GM12878 (cell line): ENCODE results near the gene DDR1. TPM values are rescaled to one million over a fixed set of nuclear protein-coding genes. Genes with fewer than 3 reads are reported as not detected.
"Not testable (repeated sequence)": the region's sequence is repeated elsewhere in the genome, so short reads cannot be mapped to it uniquely, and the experiment has no call there.

Source experiments
- ATAC-seq: fragments of 200-7000 bp; cut with Tn5 transposase; 3 replicates; pipeline ENCODE4 v1.9.1; 2020; ENCODE audit warnings: mild to moderate bottlenecking, moderate library complexity
- BruUV-seq: library from RNA; stranded (reverse); fragments of 400-500 nt; replicated peaks from 2 replicates; lab custom pipeline; 2021; lab: Mats Ljungman, UMichigan
- CTCF ChIA-PET: fragments of 300-600 bp; sonication (Branson Sonifier 250); formaldehyde crosslinking; extraction: SDS; loops from one replicate; lab custom pipeline; 2021; ENCODE audit warnings: inconsistent platforms; lab: Yijun Ruan, JAX
- POLR2A ChIA-PET: fragments of 350-600 bp; formaldehyde crosslinking; extraction: SDS; loops from one replicate; lab custom pipeline; 2021; ENCODE audit warnings: inconsistent platforms; lab: Charles Lee
- RAD21 ChIA-PET: fragments of 300-600 bp; sonication (Branson Sonifier 250); formaldehyde crosslinking; loops from one replicate; lab custom pipeline; 2023; ENCODE audit warnings: antibody characterized with exemption; ENCODE audit not compliant: unreplicated experiment; lab: Charles Lee
- SMC1A ChIA-PET: fragments of 300-600 bp; sonication (Branson Sonifier 250); formaldehyde crosslinking; loops from one replicate; lab custom pipeline; 2023; ENCODE audit not compliant: unreplicated experiment, uncharacterized antibody; lab: Charles Lee
- DNase-seq: peaks from one replicate; pipeline ENCODE4 v3.0.0-alpha.2; 2011; ENCODE audit warnings: low read depth, low spot score
- FAIRE-seq: peaks from 3 replicates; lab custom pipeline; 2011; peaks lifted over from hg19 to GRCh38; lab: Jason Lieb, UNC
- H2AFZ ChIP-seq: 2 replicates; pipeline ENCODE4 v1.6.0; 2011; ENCODE audit warnings: low read depth, low read length, control low read depth; ENCODE audit not compliant: control insufficient read depth
- H3K27ac ChIP-seq: 2 replicates; pipeline ENCODE4 v1.5.1; 2011; ENCODE audit warnings: control low read depth; ENCODE audit not compliant: control insufficient read depth, insufficient read depth
- H3K27me3 ChIP-seq, 2 experiments: replicated peaks in 1 of 2; 2 replicates each; pipeline versions ENCODE4 v1.6.0 to v1.6.1; 2011; ENCODE audit warnings: low read length in 1 of 2; ENCODE audit not compliant: control insufficient read depth in 2 of 2, insufficient read depth in 2 of 2
- H3K36me3 ChIP-seq, 2 experiments: 2 replicates each; pipeline ENCODE4 v1.5.1; 2011; ENCODE audit warnings: low read length in 1 of 2; ENCODE audit not compliant: control insufficient read depth in 2 of 2, insufficient read depth in 2 of 2
- H3K4me1 ChIP-seq: 2 replicates; pipeline ENCODE4 v1.6.1; 2011; ENCODE audit warnings: mild to moderate bottlenecking, low read length, moderate library complexity, mixed read lengths; ENCODE audit not compliant: control insufficient read depth, insufficient read depth
- H3K4me2 ChIP-seq: 2 replicates; pipeline ENCODE4 v1.6.0; 2011; ENCODE audit warnings: control low read depth; ENCODE audit not compliant: control insufficient read depth, insufficient read depth
- H3K4me3 ChIP-seq: fragments of 200-600 bp; sonication (generic); 2 replicates; pipeline ENCODE4 v1.5.1; 2016
- H3K79me2 ChIP-seq: 2 replicates; pipeline ENCODE4 v1.6.0; 2011; ENCODE audit warnings: low read length; ENCODE audit not compliant: control insufficient read depth, insufficient read depth
- H3K9ac ChIP-seq: 2 replicates; pipeline ENCODE4 v1.8.0; 2011; ENCODE audit warnings: low read length, control low read depth, mixed read lengths; ENCODE audit not compliant: control insufficient read depth, insufficient read depth
- H3K9me3 ChIP-seq: replicated peaks from 3 replicates; pipeline ENCODE4 v1.5.1; 2011; ENCODE audit warnings: mild to moderate bottlenecking, low read length; ENCODE audit not compliant: control insufficient read depth, insufficient read depth
- H4K20me1 ChIP-seq: 2 replicates; pipeline ENCODE4 v1.6.0; 2011; ENCODE audit not compliant: control insufficient read depth, insufficient read depth
- IKZF2 ChIP-seq, 2 experiments: fragments of 450-650 bp; IDR thresholded peaks; 2 replicates each; pipeline ENCODE4 v1.6.1; 2017; ENCODE audit warnings: mild to moderate bottlenecking in 2 of 2, moderate library complexity in 2 of 2
- ZNF207 ChIP-seq: fragments of 450-650 bp; IDR thresholded peaks from 2 replicates; pipeline ENCODE4 v1.6.1; 2014; ENCODE audit warnings: antibody characterized with exemption, mild to moderate bottlenecking, borderline replicate concordance
- WGBS: methylation state at CpG from one replicate; pipeline ENCODE4 v1.1.6; 2016; ENCODE audit warnings: low lambda C conversion rate; ENCODE audit not compliant: insufficient replicate concordance, insufficient coverage; ENCODE audit errors: missing lambda C conversion rate; 5-methylcytosine and 5-hydroxymethylcytosine counted together
- in situ Hi-C: fragments of 300-500 bp; cut with MboI; formaldehyde crosslinking; loops from 9 replicates; pipeline ENCODE4 v1.14.3; 2018; ENCODE audit warnings: mixed read lengths
- intact Hi-C: fragments of 100-400 bp; cut with micrococcal nuclease; formaldehyde crosslinking; loops from one replicate; pipeline ENCODE4 v1.14.2; 2022; ENCODE audit not compliant: unreplicated experiment
- polyA plus RNA-seq, 11 experiments: library from polyadenylated mRNA; depleted of rRNA in 4 of 11; unstranded in 6 of 11; stranded (reverse) in 5 of 11; fragments of >200 nt; fragmentation: Nextera tagmentation in 4 of 11; fragmentation: Illumina TruSeq in 1 of 11; extraction: Ambion mirVana in 4 of 11; extraction: Trizol in 1 of 11; gene quantifications; 1 replicate in 1 of 11; 2 replicates in 10 of 11; pipeline versions ENCODE4 v1.2.1 to v1.2.3, GENCODE V29; 2011 to 2016; ENCODE audit warnings: inconsistent platforms in 2 of 11, missing spikeins in 2 of 11, low read depth in 1 of 11
- total RNA-seq, 4 experiments: library from RNA; depleted of rRNA in 3 of 4; stranded (reverse); fragments of >200 nt in 3 of 4; fragmentation: Illumina TruSeq in 1 of 4; extraction: Trizol in 1 of 4; gene quantifications; 2 replicates each; pipeline versions ENCODE4 v1.2.1 to v1.2.3, GENCODE V29; 2013 to 2021
- TF ChIP-seq, protein P1 (sequence below): fragments of 450-650 bp; IDR thresholded peaks from 2 replicates; pipeline ENCODE4 v1.6.1; 2017; ENCODE audit warnings: mild to moderate bottlenecking, moderate library complexity

Gene DDR1
- total and polyA plus RNA-seq, 10 of the 15 experiments (the other 5 are each of a cell fraction or from before 2014, with no cell fraction given) = 1.1 to 39.0 (median 11.9) TPM

DNA sequence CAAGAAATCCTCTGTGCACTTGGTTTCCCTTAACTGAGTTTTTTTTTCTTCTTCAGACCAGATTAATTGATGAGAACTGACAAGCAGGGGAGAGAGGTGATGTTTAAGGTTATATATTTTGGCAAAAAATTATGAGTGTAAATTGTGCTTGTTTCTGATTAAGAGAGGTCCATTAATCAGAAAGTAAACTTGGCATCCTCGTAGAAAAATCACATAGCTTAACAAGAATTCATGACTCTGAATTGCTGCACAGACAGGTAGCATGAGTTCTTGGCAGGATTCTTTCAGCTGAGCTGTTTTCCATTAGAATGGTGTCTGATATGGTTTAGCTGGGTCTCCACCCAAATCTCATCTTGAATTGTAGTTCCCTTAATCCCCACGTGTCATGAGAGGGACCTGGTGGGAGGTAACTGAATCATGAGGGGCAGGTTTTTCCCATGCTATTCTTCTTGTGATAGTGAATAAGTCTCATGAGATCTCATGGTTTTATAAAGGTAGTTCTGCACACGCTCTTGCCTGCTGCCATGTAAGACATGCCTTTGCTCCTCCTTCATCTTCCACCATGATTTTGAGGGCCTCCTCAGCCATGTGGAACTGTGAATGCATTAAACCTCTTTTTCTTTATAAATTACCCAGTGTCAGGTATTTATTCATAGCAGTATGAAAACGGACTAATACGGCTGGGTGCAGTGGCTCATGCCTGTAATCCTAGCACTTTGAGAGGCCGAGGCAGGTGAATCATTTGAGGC is 34.2 kb upstream of the DDR1 start (continued):
- TF ChIP-seq, protein P1, sequence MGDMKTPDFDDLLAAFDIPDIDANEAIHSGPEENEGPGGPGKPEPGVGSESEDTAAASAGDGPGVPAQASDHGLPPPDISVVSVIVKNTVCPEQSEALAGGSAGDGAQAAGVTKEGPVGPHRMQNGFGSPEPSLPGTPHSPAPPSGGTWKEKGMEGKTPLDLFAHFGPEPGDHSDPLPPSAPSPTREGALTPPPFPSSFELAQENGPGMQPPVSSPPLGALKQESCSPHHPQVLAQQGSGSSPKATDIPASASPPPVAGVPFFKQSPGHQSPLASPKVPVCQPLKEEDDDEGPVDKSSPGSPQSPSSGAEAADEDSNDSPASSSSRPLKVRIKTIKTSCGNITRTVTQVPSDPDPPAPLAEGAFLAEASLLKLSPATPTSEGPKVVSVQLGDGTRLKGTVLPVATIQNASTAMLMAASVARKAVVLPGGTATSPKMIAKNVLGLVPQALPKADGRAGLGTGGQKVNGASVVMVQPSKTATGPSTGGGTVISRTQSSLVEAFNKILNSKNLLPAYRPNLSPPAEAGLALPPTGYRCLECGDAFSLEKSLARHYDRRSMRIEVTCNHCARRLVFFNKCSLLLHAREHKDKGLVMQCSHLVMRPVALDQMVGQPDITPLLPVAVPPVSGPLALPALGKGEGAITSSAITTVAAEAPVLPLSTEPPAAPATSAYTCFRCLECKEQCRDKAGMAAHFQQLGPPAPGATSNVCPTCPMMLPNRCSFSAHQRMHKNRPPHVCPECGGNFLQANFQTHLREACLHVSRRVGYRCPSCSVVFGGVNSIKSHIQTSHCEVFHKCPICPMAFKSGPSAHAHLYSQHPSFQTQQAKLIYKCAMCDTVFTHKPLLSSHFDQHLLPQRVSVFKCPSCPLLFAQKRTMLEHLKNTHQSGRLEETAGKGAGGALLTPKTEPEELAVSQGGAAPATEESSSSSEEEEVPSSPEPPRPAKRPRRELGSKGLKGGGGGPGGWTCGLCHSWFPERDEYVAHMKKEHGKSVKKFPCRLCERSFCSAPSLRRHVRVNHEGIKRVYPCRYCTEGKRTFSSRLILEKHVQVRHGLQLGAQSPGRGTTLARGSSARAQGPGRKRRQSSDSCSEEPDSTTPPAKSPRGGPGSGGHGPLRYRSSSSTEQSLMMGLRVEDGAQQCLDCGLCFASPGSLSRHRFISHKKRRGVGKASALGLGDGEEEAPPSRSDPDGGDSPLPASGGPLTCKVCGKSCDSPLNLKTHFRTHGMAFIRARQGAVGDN = no peak
- no peak for TF ChIP-seq IKZF2 (IDR thresholded peaks at IDR 0.05)
- no peak for TF ChIP-seq ZNF207

DNA sequence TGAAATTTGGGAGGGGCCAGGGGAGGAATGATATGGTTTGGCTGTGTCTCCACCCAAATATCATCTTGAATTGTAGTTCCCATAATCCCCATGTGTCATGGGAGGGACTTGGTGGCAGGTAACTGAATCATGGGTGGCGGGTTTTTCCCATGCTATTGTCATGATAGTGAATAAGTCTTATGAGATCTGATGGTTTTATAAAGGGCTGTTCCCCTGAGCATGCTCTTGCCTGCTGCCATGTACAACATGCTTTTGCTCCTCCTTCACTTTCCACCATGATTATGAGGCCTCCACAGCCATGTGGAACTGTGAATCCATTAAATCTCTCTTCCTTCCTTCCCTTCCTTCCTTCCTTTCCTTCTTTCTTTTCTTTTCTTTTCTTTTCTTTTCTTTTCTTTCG is 31.9 kb upstream of the DDR1 start:
- intact Hi-C loops, SMC1A ChIA-PET, H3K9me3 ChIP-seq, H3K4me2 ChIP-seq, in situ Hi-C loops, BruUV-seq, H3K27ac ChIP-seq, H2AFZ ChIP-seq, H3K27me3 ChIP-seq, H4K20me1 ChIP-seq, H3K4me3 ChIP-seq, H3K9ac ChIP-seq, ATAC-seq, RAD21 ChIA-PET, CTCF ChIA-PET, DNase-seq, H3K36me3 ChIP-seq, POLR2A ChIA-PET, H3K79me2 ChIP-seq, FAIRE-seq: not testable (repeated sequence)
- H3K4me1 ChIP-seq = peaks cover 10% of the 10 kb centered on the region
- WGBS = 30% methylated on average over 2 of the region's 2 CpGs
